ENCODE results near the gene BRD7. TPM values are rescaled to one million over a fixed set of nuclear protein-coding genes. Genes with fewer than 3 reads are reported as not detected.

BRD7 gene
- total and polyA plus RNA-seq, 2 of the 4 experiments (the other 2 are of a cell fraction): 24.8 to 29.9 TPM

DNA sequence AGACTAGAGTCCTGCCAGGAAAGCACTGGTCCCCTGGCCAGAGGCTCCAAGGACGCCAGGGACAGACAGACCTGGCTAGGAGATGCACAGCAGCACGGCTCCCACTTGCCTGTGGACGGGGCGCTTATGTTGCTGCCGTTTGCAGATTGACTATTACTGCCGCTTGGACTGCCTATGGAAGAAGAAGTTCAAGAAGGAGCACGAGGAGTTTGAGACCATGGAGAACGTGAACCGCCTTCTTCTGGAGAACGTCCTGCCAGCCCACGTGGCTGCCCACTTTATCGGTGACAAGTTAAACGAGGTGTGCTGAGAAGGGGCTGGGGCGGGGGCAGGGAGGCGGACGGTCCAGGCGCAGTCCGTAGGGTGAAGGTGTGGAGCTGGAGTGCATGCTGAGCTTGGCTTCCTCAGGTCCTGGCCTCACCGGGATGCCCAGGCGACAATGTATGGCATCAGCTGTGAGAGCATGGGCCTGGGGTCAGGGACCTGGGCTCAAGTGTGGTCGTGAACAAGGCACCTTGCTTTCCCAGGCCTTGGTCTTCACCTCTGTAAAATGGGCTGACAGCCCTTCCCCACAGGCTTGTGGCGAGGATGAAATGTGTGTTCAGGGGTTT lies 56.8 kb downstream of the BRD7 start (continued):
- TF ChIP-seq RCOR1 (IDR thresholded peaks at IDR 0.05; ENCODE audit: insufficient replicate concordance, low read length): no peak
- TF ChIP-seq, protein P1, sequence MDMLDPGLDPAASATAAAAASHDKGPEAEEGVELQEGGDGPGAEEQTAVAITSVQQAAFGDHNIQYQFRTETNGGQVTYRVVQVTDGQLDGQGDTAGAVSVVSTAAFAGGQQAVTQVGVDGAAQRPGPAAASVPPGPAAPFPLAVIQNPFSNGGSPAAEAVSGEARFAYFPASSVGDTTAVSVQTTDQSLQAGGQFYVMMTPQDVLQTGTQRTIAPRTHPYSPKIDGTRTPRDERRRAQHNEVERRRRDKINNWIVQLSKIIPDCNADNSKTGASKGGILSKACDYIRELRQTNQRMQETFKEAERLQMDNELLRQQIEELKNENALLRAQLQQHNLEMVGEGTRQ (IDR thresholded peaks at IDR 0.05; ENCODE audit: low read depth, low read length): no peak
- TF ChIP-seq FOS (IDR thresholded peaks at IDR 0.05; ENCODE audit: low read depth, low read length): no peak
- no peak for TF ChIP-seq MXI1 (IDR thresholded peaks at IDR 0.05; ENCODE audit: borderline replicate concordance, low read depth, low read length)
- no peak for TF ChIP-seq RAD21 (IDR thresholded peaks at IDR 0.05; ENCODE audit: low read length)
- TF ChIP-seq NFE2L2 (IDR thresholded peaks at IDR 0.05; ENCODE audit: low read depth, low read length): no peak

Data from IMR-90 (cell line).